HEK293 (cell line): ENCODE results near the gene KIF2C.
A peak's percentile ranks its signal among the peaks of the same experiment; 100 is the strongest.

Experiments used
- AEBP2 ChIP-seq: fragments of 450-650 bp; formaldehyde crosslinking; IDR thresholded peaks from 2 replicates; pipeline ENCODE4 v1.5.1; 2016; ENCODE audit warnings: missing biosample characterization, missing genetic modification characterization, borderline replicate concordance
- KLF1 ChIP-seq: fragments of 450-650 bp; formaldehyde crosslinking; IDR thresholded peaks from 2 replicates; pipeline ENCODE4 v1.5.1; 2016; ENCODE audit warnings: missing biosample characterization, missing genetic modification characterization
- KLF7 ChIP-seq: fragments of 450-650 bp; formaldehyde crosslinking; IDR thresholded peaks from 2 replicates; pipeline ENCODE4 v1.5.1; 2016; ENCODE audit warnings: missing biosample characterization, missing genetic modification characterization, borderline replicate concordance
- PRDM10 ChIP-seq: fragments of 450-650 bp; formaldehyde crosslinking; IDR thresholded peaks from 2 replicates; pipeline ENCODE4 v1.5.1; 2016; ENCODE audit warnings: missing biosample characterization, missing genetic modification characterization
- SCRT2 ChIP-seq: fragments of 450-650 bp; formaldehyde crosslinking; IDR thresholded peaks from 2 replicates; pipeline ENCODE4 v1.5.1; 2016; ENCODE audit warnings: missing biosample characterization, missing genetic modification characterization
- ZBTB20 ChIP-seq: fragments of 450-650 bp; formaldehyde crosslinking; IDR thresholded peaks from 2 replicates; pipeline ENCODE4 v1.5.1; 2016; ENCODE audit warnings: missing biosample characterization, missing genetic modification characterization
- ZFHX2 ChIP-seq: fragments of 450-650 bp; formaldehyde crosslinking; conservative IDR thresholded peaks from 2 replicates; pipeline ENCODE4 v1.5.1; 2016; ENCODE audit warnings: missing biosample characterization, missing genetic modification characterization
- ZNF132 ChIP-seq: fragments of 450-650 bp; formaldehyde crosslinking; IDR thresholded peaks from 2 replicates; pipeline ENCODE4 v1.5.1; 2017; ENCODE audit warnings: missing biosample characterization, missing genetic modification characterization, borderline replicate concordance
- ZNF292 ChIP-seq: fragments of 450-650 bp; formaldehyde crosslinking; IDR thresholded peaks from 2 replicates; pipeline ENCODE4 v1.5.1; 2016; ENCODE audit warnings: low read depth, missing biosample characterization, missing genetic modification characterization, borderline replicate concordance
- ZNF311 ChIP-seq: fragments of 450-650 bp; formaldehyde crosslinking; IDR thresholded peaks from 2 replicates; pipeline ENCODE4 v1.5.1; 2017; ENCODE audit warnings: missing biosample characterization, missing genetic modification characterization, borderline replicate concordance
- ZNF335 ChIP-seq: fragments of 450-650 bp; formaldehyde crosslinking; conservative IDR thresholded peaks from 2 replicates; pipeline ENCODE4 v1.5.1; 2016; ENCODE audit warnings: missing biosample characterization, missing genetic modification characterization
- ZNF350 ChIP-seq: fragments of 450-650 bp; formaldehyde crosslinking; IDR thresholded peaks from 2 replicates; pipeline ENCODE4 v1.5.0; 2017; ENCODE audit warnings: missing biosample characterization, mild to moderate bottlenecking, missing genetic modification characterization
- ZNF366 ChIP-seq: fragments of 450-650 bp; formaldehyde crosslinking; conservative IDR thresholded peaks from 2 replicates; pipeline ENCODE4 v1.5.1; 2016; ENCODE audit warnings: missing biosample characterization, missing genetic modification characterization
- ZNF488 ChIP-seq: fragments of 450-650 bp; formaldehyde crosslinking; IDR thresholded peaks from 2 replicates; pipeline ENCODE4 v1.5.1; 2016; ENCODE audit warnings: missing biosample characterization, missing genetic modification characterization
- TF ChIP-seq, protein P1 (sequence below): IDR thresholded peaks from 2 replicates; pipeline ENCODE4 v1.6.1; 2011; ENCODE audit warnings: mild to moderate bottlenecking, low read depth, low read length, borderline replicate concordance
- TF ChIP-seq, protein P2 (sequence below): fragments of 450-650 bp; formaldehyde crosslinking; IDR thresholded peaks from 2 replicates; pipeline ENCODE4 v1.5.1; 2016; ENCODE audit warnings: missing biosample characterization, missing genetic modification characterization
- TF ChIP-seq, protein P3 (sequence below): fragments of 450-650 bp; formaldehyde crosslinking; IDR thresholded peaks from 2 replicates; pipeline ENCODE4 v1.5.1; 2017; ENCODE audit warnings: missing biosample characterization, missing genetic modification characterization
- TF ChIP-seq, protein P4 (sequence below): fragments of 450-650 bp; formaldehyde crosslinking; IDR thresholded peaks from 2 replicates; pipeline ENCODE4 v1.5.1; 2016; ENCODE audit warnings: missing biosample characterization, missing genetic modification characterization

Gene KIF2C

DNA sequence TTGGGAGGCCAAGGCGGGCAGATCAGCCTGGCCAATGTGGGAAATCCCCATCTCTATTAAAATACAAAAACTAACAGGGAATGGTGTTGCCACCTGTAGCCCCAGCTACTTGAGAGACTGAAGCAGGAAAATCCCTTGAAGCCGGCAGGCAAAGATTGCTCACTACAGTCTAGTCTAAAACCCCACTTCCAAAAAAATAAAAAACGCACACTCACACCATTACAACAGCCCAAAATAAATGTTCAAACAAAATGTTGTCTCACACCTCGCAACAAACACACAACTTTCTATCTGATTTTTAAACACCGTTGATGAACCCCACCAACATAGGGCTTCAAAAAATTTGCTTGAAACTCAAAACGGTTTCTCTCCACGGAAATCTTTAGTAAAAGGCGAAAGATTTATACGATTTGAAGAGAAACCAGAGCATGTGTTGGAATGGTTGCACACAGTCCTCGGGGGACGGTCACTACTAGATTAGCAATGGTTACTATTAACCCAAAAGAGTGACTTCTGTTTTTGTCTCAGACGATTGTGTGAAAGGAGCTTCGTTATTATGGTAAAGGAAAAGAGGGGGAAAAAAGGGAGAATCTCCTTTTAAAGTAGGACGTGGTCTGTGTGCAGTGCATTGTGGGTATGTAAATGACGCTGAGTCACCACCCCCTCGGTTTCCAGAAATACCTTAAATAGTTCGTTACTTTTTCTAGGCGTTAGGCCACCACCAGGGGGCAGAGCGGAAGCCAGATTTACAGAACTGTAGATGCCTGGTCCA lies 8.7 kb upstream of the KIF2C start, which contains the start of gene RNU5D-1 (continued):
- TF ChIP-seq ZNF350 (tag by site-specific recombination) (no peak), ZNF311 (tag by site-specific recombination) (no peak), ZFHX2 (tag by site-specific recombination) (no peak), SCRT2 (tag by site-specific recombination) (peak; percentile 99), ZNF335 (peak; percentile 89), ZNF292 (no peak), ZNF132 (tag by site-specific recombination) (no peak), PRDM10 (tag by site-specific recombination) (peak; percentile 65), AEBP2 (no peak), ZBTB20 (tag by site-specific recombination) (peak; percentile 59; the same call in 1 of the 2 replicates), KLF7 (tag by site-specific recombination) (peak; percentile 29; the same call in 1 of the 2 replicates), KLF1 (tag by site-specific recombination) (no peak), ZNF366 (peak; percentile 99), ZNF488 (tag by site-specific recombination) (no peak)
- TF ChIP-seq, protein P1, sequence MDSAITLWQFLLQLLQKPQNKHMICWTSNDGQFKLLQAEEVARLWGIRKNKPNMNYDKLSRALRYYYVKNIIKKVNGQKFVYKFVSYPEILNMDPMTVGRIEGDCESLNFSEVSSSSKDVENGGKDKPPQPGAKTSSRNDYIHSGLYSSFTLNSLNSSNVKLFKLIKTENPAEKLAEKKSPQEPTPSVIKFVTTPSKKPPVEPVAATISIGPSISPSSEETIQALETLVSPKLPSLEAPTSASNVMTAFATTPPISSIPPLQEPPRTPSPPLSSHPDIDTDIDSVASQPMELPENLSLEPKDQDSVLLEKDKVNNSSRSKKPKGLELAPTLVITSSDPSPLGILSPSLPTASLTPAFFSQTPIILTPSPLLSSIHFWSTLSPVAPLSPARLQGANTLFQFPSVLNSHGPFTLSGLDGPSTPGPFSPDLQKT, result no peak
- TF ChIP-seq, protein P2, sequence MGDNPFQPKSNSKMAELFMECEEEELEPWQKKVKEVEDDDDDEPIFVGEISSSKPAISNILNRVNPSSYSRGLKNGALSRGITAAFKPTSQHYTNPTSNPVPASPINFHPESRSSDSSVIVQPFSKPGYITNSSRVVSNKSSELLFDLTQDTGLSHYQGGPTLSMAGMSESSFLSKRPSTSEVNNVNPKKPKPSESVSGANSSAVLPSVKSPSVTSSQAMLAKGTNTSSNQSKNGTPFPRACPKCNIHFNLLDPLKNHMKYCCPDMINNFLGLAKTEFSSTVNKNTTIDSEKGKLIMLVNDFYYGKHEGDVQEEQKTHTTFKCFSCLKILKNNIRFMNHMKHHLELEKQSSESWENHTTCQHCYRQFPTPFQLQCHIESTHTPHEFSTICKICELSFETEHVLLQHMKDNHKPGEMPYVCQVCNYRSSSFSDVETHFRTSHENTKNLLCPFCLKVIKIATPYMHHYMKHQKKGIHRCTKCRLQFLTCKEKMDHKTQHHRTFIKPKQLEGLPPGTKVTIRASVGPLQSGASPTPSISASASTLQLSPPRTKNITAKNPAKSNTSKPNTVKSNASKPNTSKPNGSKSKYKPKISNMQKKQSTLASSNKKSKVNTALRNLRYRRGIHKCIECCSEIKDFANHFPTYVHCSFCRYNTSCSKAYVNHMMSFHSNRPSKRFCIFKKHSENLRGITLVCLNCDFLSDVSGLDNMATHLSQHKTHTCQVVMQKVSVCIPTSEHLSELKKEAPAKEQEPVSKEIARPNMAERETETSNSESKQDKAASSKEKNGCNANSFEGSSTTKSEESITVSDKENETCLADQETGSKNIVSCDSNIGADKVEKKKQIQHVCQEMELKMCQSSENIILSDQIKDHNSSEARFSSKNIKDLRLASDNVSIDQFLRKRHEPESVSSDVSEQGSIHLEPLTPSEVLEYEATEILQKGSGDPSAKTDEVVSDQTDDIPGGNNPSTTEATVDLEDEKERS, result no peak
- TF ChIP-seq, protein P3, sequence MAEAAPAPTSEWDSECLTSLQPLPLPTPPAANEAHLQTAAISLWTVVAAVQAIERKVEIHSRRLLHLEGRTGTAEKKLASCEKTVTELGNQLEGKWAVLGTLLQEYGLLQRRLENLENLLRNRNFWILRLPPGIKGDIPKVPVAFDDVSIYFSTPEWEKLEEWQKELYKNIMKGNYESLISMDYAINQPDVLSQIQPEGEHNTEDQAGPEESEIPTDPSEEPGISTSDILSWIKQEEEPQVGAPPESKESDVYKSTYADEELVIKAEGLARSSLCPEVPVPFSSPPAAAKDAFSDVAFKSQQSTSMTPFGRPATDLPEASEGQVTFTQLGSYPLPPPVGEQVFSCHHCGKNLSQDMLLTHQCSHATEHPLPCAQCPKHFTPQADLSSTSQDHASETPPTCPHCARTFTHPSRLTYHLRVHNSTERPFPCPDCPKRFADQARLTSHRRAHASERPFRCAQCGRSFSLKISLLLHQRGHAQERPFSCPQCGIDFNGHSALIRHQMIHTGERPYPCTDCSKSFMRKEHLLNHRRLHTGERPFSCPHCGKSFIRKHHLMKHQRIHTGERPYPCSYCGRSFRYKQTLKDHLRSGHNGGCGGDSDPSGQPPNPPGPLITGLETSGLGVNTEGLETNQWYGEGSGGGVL (tag by site-specific recombination), result peak; percentile 77
- TF ChIP-seq, protein P4, sequence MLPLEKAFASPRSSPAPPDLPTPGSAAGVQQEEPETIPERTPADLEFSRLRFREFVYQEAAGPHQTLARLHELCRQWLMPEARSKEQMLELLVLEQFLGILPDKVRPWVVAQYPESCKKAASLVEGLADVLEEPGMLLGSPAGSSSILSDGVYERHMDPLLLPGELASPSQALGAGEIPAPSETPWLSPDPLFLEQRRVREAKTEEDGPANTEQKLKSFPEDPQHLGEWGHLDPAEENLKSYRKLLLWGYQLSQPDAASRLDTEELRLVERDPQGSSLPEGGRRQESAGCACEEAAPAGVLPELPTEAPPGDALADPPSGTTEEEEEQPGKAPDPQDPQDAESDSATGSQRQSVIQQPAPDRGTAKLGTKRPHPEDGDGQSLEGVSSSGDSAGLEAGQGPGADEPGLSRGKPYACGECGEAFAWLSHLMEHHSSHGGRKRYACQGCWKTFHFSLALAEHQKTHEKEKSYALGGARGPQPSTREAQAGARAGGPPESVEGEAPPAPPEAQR (tag by site-specific recombination), result no peak; the same call in 1 of the 2 replicates
